Caco-2 (cell line): ENCODE measurements around the gene KPNA2. TPM values are rescaled to one million over a fixed set of nuclear protein-coding genes. Genes with fewer than 3 reads are reported as not detected.

Experiments
- BruUV-seq: library from RNA; stranded (reverse); fragments of 400-500 nt; replicated peaks from 2 replicates; lab custom pipeline; 2021; lab: Mats Ljungman, UMichigan
- CTCF ChIA-PET: fragments of 300-600 bp; sonication (Branson Sonifier 250); formaldehyde crosslinking; loops from one replicate; lab custom pipeline; 2022; ENCODE audit warnings: antibody characterized with exemption; lab: Charles Lee
- POLR2A ChIA-PET: fragments of 300-600 bp; sonication (Branson Sonifier 250); formaldehyde crosslinking; loops from one replicate; lab custom pipeline; 2022; ENCODE audit warnings: antibody characterized with exemption; lab: Charles Lee
- DNase-seq, 2 experiments: peaks; one replicate each; pipeline versions ENCODE4 v3.0.0 to v3.0.0-alpha.2; 2020 to 2022
- H3K27me3 ChIP-seq: replicated peaks from 2 replicates; pipeline ENCODE4 v1.6.0; 2011; ENCODE audit warnings: low read length; ENCODE audit not compliant: control insufficient read depth, insufficient read depth
- H3K36me3 ChIP-seq: 2 replicates; pipeline ENCODE4 v1.5.1; 2011; ENCODE audit warnings: low read length; ENCODE audit not compliant: control insufficient read depth, insufficient read depth
- H3K4me1 ChIP-seq: fragments of 250-450 bp; sonication (Bioruptor Pico); 2 replicates; pipeline ENCODE4 v1.5.1; 2020; ENCODE audit warnings: mild to moderate bottlenecking
- H3K4me3 ChIP-seq: 2 replicates; pipeline ENCODE4 v1.5.1; 2011; ENCODE audit warnings: low read depth, mild to moderate bottlenecking, control low read depth, low read length
- H3K9me3 ChIP-seq: fragments of 250-450 bp; sonication (Bioruptor Pico); 2 replicates; pipeline ENCODE4 v1.5.1; 2020; ENCODE audit warnings: mild to moderate bottlenecking, moderate library complexity
- H3K27ac Mint-ChIP-seq: one replicate; pipeline ENCODE4 v1.8.0; 2022; ENCODE audit warnings: mixed read lengths; ENCODE audit not compliant: unreplicated experiment
- H3K27me3 Mint-ChIP-seq: one replicate; pipeline ENCODE4 v1.8.0; 2022; ENCODE audit warnings: mixed read lengths; ENCODE audit not compliant: insufficient read depth, unreplicated experiment
- H3K36me3 Mint-ChIP-seq: one replicate; pipeline ENCODE4 v1.8.0; 2022; ENCODE audit warnings: mild to moderate bottlenecking, mixed read lengths; ENCODE audit not compliant: insufficient read depth, unreplicated experiment
- H3K4me1 Mint-ChIP-seq: one replicate; pipeline ENCODE4 v1.8.0; 2022; ENCODE audit warnings: low read depth, mixed read lengths; ENCODE audit not compliant: unreplicated experiment
- H3K4me3 Mint-ChIP-seq: one replicate; pipeline ENCODE4 v1.8.0; 2022; ENCODE audit warnings: mild to moderate bottlenecking, moderate library complexity, mixed read lengths; ENCODE audit not compliant: unreplicated experiment
- H3K9me3 Mint-ChIP-seq: one replicate; pipeline ENCODE4 v1.8.0; 2022; ENCODE audit warnings: mixed read lengths; ENCODE audit not compliant: unreplicated experiment
- intact Hi-C: fragments of 100-400 bp; cut with micrococcal nuclease; formaldehyde crosslinking; loops from one replicate; pipeline ENCODE4 v1.10.0; 2022; ENCODE audit not compliant: unreplicated experiment
- total RNA-seq: library from RNA; stranded (reverse); gene quantifications from 2 replicates; pipeline ENCODE4 v1.2.3, GENCODE V29; 2022
- TF ChIP-seq, protein P1 (sequence below), 2 experiments: fragments of 200-600 bp in 1 of 2; IDR thresholded peaks; 1 replicate in 1 of 2; 2 replicates in 1 of 2; pipeline versions ENCODE4 v1.5.1 to v1.8.0; 2011 to 2022; ENCODE audit warnings: antibody characterized with exemption in 1 of 2, control low read depth in 1 of 2, inconsistent platforms in 1 of 2, low read depth in 1 of 2, low read length in 1 of 2, mild to moderate bottlenecking in 1 of 2, moderate library complexity in 1 of 2; ENCODE audit not compliant: insufficient read depth in 1 of 2, severe bottlenecking in 1 of 2, unreplicated experiment in 1 of 2

Gene KPNA2
- total RNA-seq, 1 experiment from 2014 or later: 339 TPM

GRCh38 chr17:68095205-68095811, 59.8 kb downstream of the KPNA2 start:
- no peaks in the 10 kb centered on the region for H3K36me3 ChIP-seq
- no peak for DNase-seq
- POLR2A ChIA-PET: no interaction called here
- H3K4me3 ChIP-seq: no peak overlapping the region
- no peaks in the 10 kb centered on the region for H3K9me3 ChIP-seq
- no peaks in the 10 kb centered on the region; the same call in 1 of the 2 replicates for H3K4me1 ChIP-seq
- CTCF ChIA-PET: no interaction called here
- Mint-ChIP-seq H3K4me3 (no peak overlapping the region), H3K27ac (no peak overlapping the region), H3K4me1 (peaks cover 5% of the 10 kb centered on the region), H3K27me3 (no peaks in the 10 kb centered on the region), H3K36me3 (no peaks in the 10 kb centered on the region), H3K9me3 (no peaks in the 10 kb centered on the region)
- no TSS peak for BruUV-seq
- TF ChIP-seq, protein P1, sequence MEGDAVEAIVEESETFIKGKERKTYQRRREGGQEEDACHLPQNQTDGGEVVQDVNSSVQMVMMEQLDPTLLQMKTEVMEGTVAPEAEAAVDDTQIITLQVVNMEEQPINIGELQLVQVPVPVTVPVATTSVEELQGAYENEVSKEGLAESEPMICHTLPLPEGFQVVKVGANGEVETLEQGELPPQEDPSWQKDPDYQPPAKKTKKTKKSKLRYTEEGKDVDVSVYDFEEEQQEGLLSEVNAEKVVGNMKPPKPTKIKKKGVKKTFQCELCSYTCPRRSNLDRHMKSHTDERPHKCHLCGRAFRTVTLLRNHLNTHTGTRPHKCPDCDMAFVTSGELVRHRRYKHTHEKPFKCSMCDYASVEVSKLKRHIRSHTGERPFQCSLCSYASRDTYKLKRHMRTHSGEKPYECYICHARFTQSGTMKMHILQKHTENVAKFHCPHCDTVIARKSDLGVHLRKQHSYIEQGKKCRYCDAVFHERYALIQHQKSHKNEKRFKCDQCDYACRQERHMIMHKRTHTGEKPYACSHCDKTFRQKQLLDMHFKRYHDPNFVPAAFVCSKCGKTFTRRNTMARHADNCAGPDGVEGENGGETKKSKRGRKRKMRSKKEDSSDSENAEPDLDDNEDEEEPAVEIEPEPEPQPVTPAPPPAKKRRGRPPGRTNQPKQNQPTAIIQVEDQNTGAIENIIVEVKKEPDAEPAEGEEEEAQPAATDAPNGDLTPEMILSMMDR (IDR thresholded peaks at IDR 0.05; ENCODE audit: insufficient read depth in 1 of 2, low read depth in 1 of 2, low read length in 1 of 2, severe bottlenecking in 1 of 2, unreplicated experiment in 1 of 2): no peak
- H3K27me3 ChIP-seq: no peaks in the 10 kb centered on the region
- intact Hi-C loops: no loop called here

- no peaks in the 10 kb centered on the region for H3K36me3 ChIP-seq
- peaks cover 6% of the 10 kb centered on the region; the same call in 1 of the 2 replicates for H3K4me1 ChIP-seq
- TF ChIP-seq, protein P1 (IDR thresholded peaks at IDR 0.05; ENCODE audit: insufficient read depth in 1 of 2, low read depth in 1 of 2, low read length in 1 of 2, severe bottlenecking in 1 of 2, unreplicated experiment in 1 of 2): no peak
- Mint-ChIP-seq H3K9me3 (no peaks in the 10 kb centered on the region), H3K4me1 (peaks cover 8% of the 10 kb centered on the region), H3K27me3 (no peaks in the 10 kb centered on the region), H3K27ac (no peak overlapping the region), H3K4me3 (no peak overlapping the region), H3K36me3 (peaks cover 7% of the 10 kb centered on the region)
- BruUV-seq: no TSS peak
- intact Hi-C loops: no loop called here
- ChIA-PET POLR2A (no interaction called here), CTCF (no interaction called here)
- H3K4me3 ChIP-seq: no peak overlapping the region
- no peaks in the 10 kb centered on the region for H3K27me3 ChIP-seq
- DNase-seq: no peak
- no peaks in the 10 kb centered on the region for H3K9me3 ChIP-seq
Observed at GRCh38 chr17:68096111-68096510, 60.6 kb downstream of the KPNA2 start.

Other genes with a start within 250 kb of the KPNA2 start
- gene BPTF, start 210.2 kb upstream of the KPNA2 start, total RNA-seq: 96.5 and 101 TPM in 2 replicates
- 13.5 and 14.4 TPM in 2 replicates for gene C17orf58, start 39.3 kb upstream of the KPNA2 start, total RNA-seq
- gene AMZ2, start 212.3 kb downstream of the KPNA2 start, total RNA-seq: 52.2 and 60.2 TPM in 2 replicates